H9 (cell line): Measurements from ENCODE around the gene OPALIN. TPM values are rescaled to one million over a fixed set of nuclear protein-coding genes. Genes with fewer than 3 reads are reported as not detected.

ENCODE experiments used
- DNase-seq: peaks from one replicate; pipeline ENCODE4 v3.0.0-alpha.2; 2017
- H2AFZ ChIP-seq: one replicate; pipeline ENCODE4 v1.6.1; 2013; ENCODE audit warnings: mild to moderate bottlenecking, low read length, control low read depth, moderate library complexity
- H2AK5ac ChIP-seq: 2 replicates; pipeline ENCODE4 v1.6.1; 2013; ENCODE audit warnings: low read length, control low read depth, mixed read lengths; ENCODE audit not compliant: insufficient read length
- H2BK120ac ChIP-seq: one replicate; pipeline ENCODE4 v1.6.1; 2013; ENCODE audit warnings: low read depth, mild to moderate bottlenecking, low read length, control low read depth, inconsistent platforms; ENCODE audit not compliant: poor library complexity, severe bottlenecking
- H2BK12ac ChIP-seq: 2 replicates; pipeline ENCODE4 v1.6.1; 2013; ENCODE audit warnings: low read length, control low read depth, mixed read lengths, low read depth; ENCODE audit not compliant: insufficient read length
- H2BK15ac ChIP-seq: 2 replicates; pipeline ENCODE4 v1.6.1; 2013; ENCODE audit warnings: low read depth, low read length, control low read depth
- H2BK20ac ChIP-seq: one replicate; pipeline ENCODE4 v1.6.1; 2013; ENCODE audit warnings: low read depth, mild to moderate bottlenecking, low read length, control low read depth, inconsistent platforms; ENCODE audit not compliant: poor library complexity, severe bottlenecking
- H2BK5ac ChIP-seq: 2 replicates; pipeline ENCODE4 v1.6.1; 2013; ENCODE audit warnings: low read length, control low read depth, mixed read lengths; ENCODE audit not compliant: insufficient read length
- H3K14ac ChIP-seq: 2 replicates; pipeline ENCODE4 v1.6.1; 2013; ENCODE audit warnings: low read length, control low read depth; ENCODE audit not compliant: insufficient read depth
- H3K18ac ChIP-seq: 2 replicates; pipeline ENCODE4 v1.6.1; 2013; ENCODE audit warnings: low read depth, mild to moderate bottlenecking, mixed read lengths, low read length, control low read depth; ENCODE audit not compliant: insufficient read length
- H3K23ac ChIP-seq: 2 replicates; pipeline ENCODE4 v1.6.1; 2013; ENCODE audit warnings: low read length, control low read depth, mixed read lengths, low read depth; ENCODE audit not compliant: insufficient read length
- H3K23me2 ChIP-seq: 2 replicates; pipeline ENCODE4 v1.6.1; 2013; ENCODE audit warnings: low read depth, mild to moderate bottlenecking, mixed read lengths, low read length, control low read depth; ENCODE audit not compliant: insufficient read length, poor library complexity, severe bottlenecking
- H3K27ac ChIP-seq: 2 replicates; pipeline ENCODE4 v1.5.1; 2013; ENCODE audit warnings: low read length, control low read depth, mixed read lengths, low read depth; ENCODE audit not compliant: insufficient read length
- H3K27me3 ChIP-seq: 2 replicates; pipeline ENCODE4 v1.6.1; 2013; ENCODE audit warnings: low read length, control low read depth, inconsistent platforms; ENCODE audit not compliant: insufficient read depth
- H3K4ac ChIP-seq: 2 replicates; pipeline ENCODE4 v1.6.1; 2013; ENCODE audit warnings: low read depth, mild to moderate bottlenecking, control low read depth, inconsistent platforms, low read length, moderate library complexity
- H3K4me1 ChIP-seq: 2 replicates; pipeline ENCODE4 v1.6.1; 2013; ENCODE audit warnings: low read length, control low read depth, inconsistent platforms; ENCODE audit not compliant: insufficient read depth
- H3K4me2 ChIP-seq: 2 replicates; pipeline ENCODE4 v1.6.1; 2013; ENCODE audit warnings: low read length, control low read depth, mixed read lengths; ENCODE audit not compliant: insufficient read length, insufficient read depth
- H3K56ac ChIP-seq: 2 replicates; pipeline ENCODE4 v1.6.1; 2013; ENCODE audit warnings: low read depth, mild to moderate bottlenecking, mixed read lengths, low read length, control low read depth; ENCODE audit not compliant: insufficient read length
- H3K79me1 ChIP-seq: 2 replicates; pipeline ENCODE4 v1.6.1; 2013; ENCODE audit warnings: low read depth, mild to moderate bottlenecking, moderate library complexity, low read length, control low read depth, inconsistent platforms; ENCODE audit not compliant: insufficient read depth, poor library complexity, severe bottlenecking
- H3K79me2 ChIP-seq: 2 replicates; pipeline ENCODE4 v1.6.1; 2013; ENCODE audit warnings: low read length, control low read depth, inconsistent platforms; ENCODE audit not compliant: insufficient read depth
- H3K9ac ChIP-seq: 2 replicates; pipeline ENCODE4 v1.6.1; 2013; ENCODE audit warnings: low read length, control low read depth, mixed read lengths; ENCODE audit not compliant: insufficient read length; ENCODE audit errors: extremely low read depth
- H3K9me3 ChIP-seq: one replicate; pipeline ENCODE4 v1.6.1; 2013; ENCODE audit warnings: low read depth, low read length, inconsistent platforms; ENCODE audit not compliant: control insufficient read depth
- H3T11ph ChIP-seq: one replicate; pipeline ENCODE4 v1.6.1; 2013; ENCODE audit warnings: mild to moderate bottlenecking, low read length, control low read depth, inconsistent platforms
- H4K20me1 ChIP-seq: one replicate; pipeline ENCODE4 v1.6.1; 2013; ENCODE audit not compliant: control insufficient read depth, insufficient read length, insufficient read depth
- H4K5ac ChIP-seq: 2 replicates; pipeline ENCODE4 v1.6.1; 2013; ENCODE audit warnings: low read depth, mild to moderate bottlenecking, mixed read lengths, low read length, control low read depth; ENCODE audit not compliant: insufficient read length
- H4K8ac ChIP-seq: replicated peaks from 2 replicates; pipeline ENCODE4 v1.6.1; 2013; ENCODE audit warnings: low read length, control low read depth, mixed read lengths, low read depth; ENCODE audit not compliant: insufficient read length
- H4K91ac ChIP-seq: 2 replicates; pipeline ENCODE4 v1.6.1; 2013; ENCODE audit warnings: low read depth, mild to moderate bottlenecking, moderate library complexity, mixed read lengths, low read length, control low read depth; ENCODE audit not compliant: insufficient read length
- H3K27ac Mint-ChIP-seq, 3 experiments: 2 replicates in 2 of 3; 3 replicates in 1 of 3; pipeline ENCODE4 v1.8.0; 2020 to 2021; ENCODE audit warnings: mixed read lengths in 3 of 3, mild to moderate bottlenecking in 1 of 3, moderate library complexity in 1 of 3
- H3K27me3 Mint-ChIP-seq: 2 replicates; pipeline ENCODE4 v1.8.0; 2021; ENCODE audit warnings: low read depth, mild to moderate bottlenecking, moderate library complexity, mixed read lengths
- H3K36me3 Mint-ChIP-seq, 3 experiments: 2 replicates in 2 of 3; 3 replicates in 1 of 3; pipeline ENCODE4 v1.8.0; 2020 to 2021; ENCODE audit warnings: low read depth in 3 of 3, mixed read lengths in 3 of 3; ENCODE audit not compliant: insufficient read depth in 1 of 3
- H3K4me1 Mint-ChIP-seq, 2 experiments: 2 replicates each; pipeline ENCODE4 v1.8.0; 2020; ENCODE audit warnings: mixed read lengths in 2 of 2
- H3K4me3 Mint-ChIP-seq, 2 experiments: 2 replicates in 1 of 2; 3 replicates in 1 of 2; pipeline ENCODE4 v1.8.0; 2020 to 2021; ENCODE audit warnings: mild to moderate bottlenecking in 2 of 2, mixed read lengths in 2 of 2, moderate library complexity in 1 of 2
- H3K9me3 Mint-ChIP-seq, 2 experiments: 2 replicates in 1 of 2; 3 replicates in 1 of 2; pipeline ENCODE4 v1.8.0; 2020; ENCODE audit warnings: mild to moderate bottlenecking in 2 of 2, mixed read lengths in 2 of 2, moderate library complexity in 1 of 2
- CTCF ChIP-seq: fragments of 200-600 bp; sonication (generic); conservative IDR thresholded peaks from 3 replicates; pipeline ENCODE4 v1.8.0; 2021; ENCODE audit warnings: antibody characterized with exemption, mild to moderate bottlenecking
- WGBS: extraction: QIAGEN DNeasy Blood & Tissue Kit; methylation state at CpG from one replicate; pipeline ENCODE4 v1.1.7; 2013; ENCODE audit warnings: missing lambda C conversion rate, low lambda C conversion rate, mixed read lengths; ENCODE audit not compliant: insufficient read length; ENCODE audit errors: extremely low coverage; 5-methylcytosine and 5-hydroxymethylcytosine counted together
- total RNA-seq: library from RNA; stranded (reverse); gene quantifications from 2 replicates; pipeline ENCODE4 v1.2.1, GENCODE V29; 2021

OPALIN gene
- total RNA-seq, 1 experiment from 2014 or later = not detected

- H3K79me1 ChIP-seq = no peaks in the 10 kb centered on the region
- H2BK5ac ChIP-seq = no peak overlapping the region
- H4K91ac ChIP-seq = no peak overlapping the region
- H3K23me2 ChIP-seq = no peaks in the 10 kb centered on the region
- no peak for DNase-seq
- H2BK20ac ChIP-seq = no peak overlapping the region
- no peak for TF ChIP-seq CTCF
- no peaks in the 10 kb centered on the region for H3K9me3 ChIP-seq
- H3K9me3 Mint-ChIP-seq = no peaks in the 10 kb centered on the region
- no peaks in the 10 kb centered on the region for H3K4me1 ChIP-seq
- no peaks in the 10 kb centered on the region for H3K79me2 ChIP-seq
- H3K27ac ChIP-seq = no peak overlapping the region
- no peak overlapping the region for H4K8ac ChIP-seq
- no peak overlapping the region for H3T11ph ChIP-seq
- H3K36me3 Mint-ChIP-seq = no peaks in the 10 kb centered on the region
- no peak overlapping the region for H3K23ac ChIP-seq
- no peak overlapping the region for H3K9ac ChIP-seq
- H3K4ac ChIP-seq = no peak overlapping the region
- no peaks in the 10 kb centered on the region; the same call in 1 of the 2 replicates for H3K27me3 ChIP-seq
- no peak overlapping the region for H3K56ac ChIP-seq
- H2BK12ac ChIP-seq = no peak overlapping the region
- no peak overlapping the region for H3K4me3 Mint-ChIP-seq
- H2AFZ ChIP-seq = no peak overlapping the region
- no peak overlapping the region for H2BK15ac ChIP-seq
- H4K20me1 ChIP-seq = no peaks in the 10 kb centered on the region
- H3K27me3 Mint-ChIP-seq = peaks cover 5% of the 10 kb centered on the region
- H3K4me1 Mint-ChIP-seq = peaks cover 0 to 3% of the 10 kb centered on the region in 2 experiments; a peak in 2 of 4 replicates
- no peak overlapping the region for H3K4me2 ChIP-seq
- H3K18ac ChIP-seq = no peak overlapping the region
- H3K14ac ChIP-seq = no peak overlapping the region
- H3K27ac Mint-ChIP-seq = no peak overlapping the region; a peak in 1 of 7 replicates
- H2BK120ac ChIP-seq = no peak overlapping the region
- H2AK5ac ChIP-seq = no peak overlapping the region
- no peak overlapping the region for H4K5ac ChIP-seq
- no CpG with 5 or more reads among the region's 6 CpGs for WGBS
Observed at GRCh38 chr10:96360331-96360730, 1.5 kb upstream of the OPALIN start.
